Erythroblast (primary cell): ENCODE results near the gene OPA3.

Experiments
- GATA1 ChIP-seq: IDR thresholded peaks from 2 replicates; pipeline ENCODE4 v1.6.1; 2011; ENCODE audit warnings: low read depth, mild to moderate bottlenecking, control low read depth, low read length, moderate library complexity
- POLR2A ChIP-seq: IDR thresholded peaks from 2 replicates; pipeline ENCODE4 v1.6.1; 2011; ENCODE audit warnings: mild to moderate bottlenecking, low read length

- TF ChIP-seq POLR2A (no peak), GATA1 (no peak)
Measured at GRCh38 chr19:45503909-45504308, 80.7 kb downstream of the OPA3 start.
